Measurements from ENCODE around the gene UBL7.
"Not testable (repeated sequence)": the region's sequence is repeated elsewhere in the genome, so short reads cannot be mapped to it uniquely, and the experiment has no call there.

The UBL7 gene

DNA sequence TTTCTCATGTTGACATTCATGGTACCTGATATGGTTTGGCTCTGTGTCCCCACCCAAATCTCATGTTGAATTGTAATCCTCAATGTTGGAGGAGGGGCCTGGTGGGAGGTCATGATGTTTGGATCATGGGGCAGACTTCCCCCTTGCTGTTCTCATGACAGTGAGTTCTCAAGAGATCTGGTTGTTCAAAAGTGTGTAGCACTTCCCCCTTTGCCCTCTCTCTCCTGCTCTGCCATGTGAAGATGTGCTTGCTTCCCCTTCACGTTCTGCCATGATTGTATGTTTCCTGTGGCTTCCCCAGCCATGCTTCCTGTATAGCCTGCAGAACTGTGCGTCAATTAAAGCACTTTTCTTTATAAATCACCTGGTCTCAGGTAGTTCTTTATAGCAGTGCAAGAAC lies 3.3 kb upstream of the UBL7 start:
- DNase-seq (ENCODE audit: low read depth in 4 of 4, low spot score in 1 of 4): no peak

DNA sequence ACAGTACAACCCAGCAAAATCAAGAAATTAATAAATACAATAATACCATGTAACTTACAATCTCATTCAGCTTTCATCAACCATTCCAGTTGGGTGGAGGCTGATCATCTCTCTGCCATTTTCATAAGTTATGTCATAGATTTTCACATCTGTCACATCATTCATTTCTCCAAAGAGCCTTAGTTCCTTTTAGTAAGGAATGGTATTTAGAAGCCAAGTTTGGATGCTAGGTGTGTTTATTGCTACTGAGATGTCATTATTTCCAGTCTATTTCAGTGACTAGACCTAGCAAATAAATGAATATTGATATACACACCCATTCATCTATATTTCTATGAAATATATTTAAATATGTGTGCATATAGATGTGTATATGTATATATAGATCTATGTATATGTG lies 2.7 kb upstream of the UBL7 start:
- DNase-seq (ENCODE audit: low read depth in 4 of 4, low spot score in 1 of 4): no peak

DNA sequence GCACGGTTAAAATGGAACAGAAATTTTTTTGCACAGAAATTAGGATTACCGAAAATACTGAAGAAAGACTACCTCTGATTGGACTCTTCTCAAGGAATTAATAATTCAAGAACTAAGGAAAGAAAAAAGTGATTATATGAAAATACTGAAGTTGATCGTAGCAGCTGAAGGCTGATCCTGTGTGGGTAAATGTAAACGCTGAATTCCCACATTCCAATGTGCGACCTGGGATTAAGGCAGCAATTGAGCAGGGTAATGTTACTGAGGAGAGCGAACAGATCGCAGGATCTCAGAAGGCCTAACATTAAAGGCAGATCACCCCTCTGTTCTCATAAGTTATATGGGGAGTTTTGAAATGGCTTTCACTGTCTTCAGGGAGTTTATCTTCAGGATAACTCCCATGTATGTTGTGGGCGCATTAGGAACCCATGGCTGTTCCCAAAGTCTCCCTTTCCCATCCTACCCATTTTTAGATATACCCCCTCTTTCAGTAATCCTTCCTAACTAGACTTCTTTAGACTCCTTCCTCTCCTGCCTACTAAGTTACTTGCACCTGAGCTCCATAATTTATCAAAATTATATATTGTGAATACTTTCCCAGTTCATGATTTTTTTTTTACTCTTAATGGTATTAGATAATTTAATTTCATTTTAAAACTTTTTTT lies 1.0 kb upstream of the UBL7 start:
- no peak for DNase-seq (ENCODE audit: low read depth in 4 of 4, low spot score in 1 of 4)

DNA sequence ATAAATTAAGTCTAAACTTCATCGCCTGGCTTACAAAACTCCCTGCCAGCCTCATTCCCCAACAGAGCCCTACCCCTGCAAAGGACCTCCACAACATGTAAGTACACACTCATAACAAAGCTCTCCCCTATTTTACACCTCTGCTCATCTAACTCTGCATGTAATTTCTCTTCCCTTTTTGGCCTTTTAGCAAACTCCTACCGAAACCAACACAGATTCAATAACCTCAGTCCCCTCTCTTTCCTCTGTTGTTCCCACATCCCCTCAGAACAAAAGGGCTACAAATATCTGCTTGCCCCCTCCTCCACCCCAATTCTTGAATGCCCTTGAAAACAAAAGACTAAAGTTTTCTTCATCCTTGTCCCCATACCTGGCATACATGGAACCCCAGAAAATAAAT lies 662 bp downstream of the UBL7 start:
- DNase-seq (ENCODE audit: low read depth in 4 of 4, low spot score in 1 of 4): no peak

DNA sequence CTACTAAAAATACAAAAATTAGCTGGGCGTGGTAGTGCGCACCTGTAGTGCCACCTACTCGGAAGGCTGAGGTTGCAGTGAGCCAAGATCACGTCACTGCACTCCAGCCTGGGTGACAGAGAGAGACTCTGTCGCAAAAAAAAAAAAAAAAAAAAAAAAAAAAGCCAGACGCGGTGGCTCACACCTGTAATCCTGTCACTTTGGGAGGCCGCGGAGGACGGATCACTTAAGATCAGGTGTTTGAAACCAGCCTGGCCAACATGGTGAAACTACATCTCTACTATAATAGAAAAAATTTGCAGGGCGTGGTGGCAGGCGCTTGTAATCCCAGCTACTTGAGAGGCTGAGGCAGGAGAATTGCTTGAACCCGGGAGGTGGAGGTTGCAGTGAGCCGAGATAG lies 1.2 kb downstream of the UBL7 start:
- DNase-seq (ENCODE audit: low read depth in 4 of 4, low spot score in 1 of 4): not testable (repeated sequence)

DNA sequence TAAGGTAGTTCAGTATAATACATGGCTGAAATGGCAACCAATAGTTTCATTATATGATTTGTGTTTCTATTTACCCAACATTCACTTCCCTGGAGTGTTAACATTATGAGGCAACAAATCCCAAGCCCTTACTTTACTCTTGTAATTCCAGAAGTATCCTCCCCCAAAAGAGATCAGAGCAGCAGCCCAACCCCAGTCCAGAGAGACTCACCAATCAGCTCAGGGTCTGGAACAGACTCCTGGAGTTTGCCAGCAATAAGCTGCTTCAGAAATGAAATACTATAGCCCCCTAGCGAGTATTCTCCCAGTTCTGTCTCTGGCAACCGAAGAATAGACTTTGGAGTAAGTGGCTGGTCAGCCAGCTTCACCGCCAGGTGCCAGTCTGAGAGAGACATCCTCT lies 2.5 kb downstream of the UBL7 start:
- DNase-seq (ENCODE audit: low read depth in 4 of 4, low spot score in 1 of 4): no peak

DNA sequence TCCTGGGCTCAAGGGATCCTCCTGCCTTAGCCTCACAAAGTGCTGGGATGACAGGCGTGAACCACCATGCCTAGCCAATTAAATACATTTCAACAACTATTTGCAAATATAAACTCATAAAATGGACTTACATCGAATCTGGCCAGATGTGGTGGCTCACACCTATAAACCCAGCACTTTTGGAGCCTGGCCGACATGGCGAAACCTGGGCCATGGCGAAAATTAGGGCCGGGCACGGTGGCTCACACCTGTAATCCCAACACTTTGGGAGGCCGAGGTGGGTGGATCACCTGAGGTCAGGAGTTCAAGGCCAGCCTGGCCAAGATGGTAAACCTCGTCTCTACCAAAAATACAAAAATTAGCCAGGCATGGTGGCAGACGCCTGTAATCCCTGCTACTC lies 3.9 kb downstream of the UBL7 start:
- not testable (repeated sequence) for DNase-seq (ENCODE audit: low read depth in 4 of 4, low spot score in 1 of 4)

DNA sequence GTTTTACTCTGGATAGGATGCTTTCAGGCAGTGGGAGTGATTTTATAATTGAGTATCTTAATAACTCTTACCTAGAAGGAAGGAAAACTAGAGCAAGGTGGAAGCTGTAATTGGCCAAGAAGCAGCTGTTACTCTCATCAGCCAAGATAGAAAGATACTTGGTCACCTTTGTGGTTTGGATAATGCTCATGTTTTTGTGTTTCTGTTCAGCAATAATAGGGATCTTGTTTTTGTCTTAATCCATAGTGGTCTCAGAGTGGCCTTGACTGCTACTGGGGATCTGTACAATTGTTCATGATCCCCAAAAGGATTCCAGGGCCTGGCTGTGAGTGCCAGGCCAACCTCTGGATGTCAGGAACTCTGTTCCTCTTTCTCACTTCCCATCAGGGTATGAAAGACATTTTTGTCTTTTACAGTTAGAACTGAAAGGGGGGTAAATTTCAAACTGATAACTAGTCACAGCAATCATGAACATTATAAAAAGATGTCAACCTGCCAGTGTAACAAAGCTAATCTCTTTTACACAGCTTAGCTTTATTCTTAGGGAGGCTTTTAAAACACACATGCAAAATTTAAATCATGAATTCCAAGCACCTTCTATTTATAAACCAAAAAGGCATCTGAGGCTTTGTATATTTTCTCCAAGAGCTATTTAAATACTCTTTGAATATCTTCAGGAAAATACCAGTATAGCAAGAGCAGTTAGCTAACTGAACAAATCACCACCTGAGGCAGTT lies 6.0 kb downstream of the UBL7 start:
- no peak for DNase-seq (ENCODE audit: low read depth in 4 of 4, low spot score in 1 of 4)

DNA sequence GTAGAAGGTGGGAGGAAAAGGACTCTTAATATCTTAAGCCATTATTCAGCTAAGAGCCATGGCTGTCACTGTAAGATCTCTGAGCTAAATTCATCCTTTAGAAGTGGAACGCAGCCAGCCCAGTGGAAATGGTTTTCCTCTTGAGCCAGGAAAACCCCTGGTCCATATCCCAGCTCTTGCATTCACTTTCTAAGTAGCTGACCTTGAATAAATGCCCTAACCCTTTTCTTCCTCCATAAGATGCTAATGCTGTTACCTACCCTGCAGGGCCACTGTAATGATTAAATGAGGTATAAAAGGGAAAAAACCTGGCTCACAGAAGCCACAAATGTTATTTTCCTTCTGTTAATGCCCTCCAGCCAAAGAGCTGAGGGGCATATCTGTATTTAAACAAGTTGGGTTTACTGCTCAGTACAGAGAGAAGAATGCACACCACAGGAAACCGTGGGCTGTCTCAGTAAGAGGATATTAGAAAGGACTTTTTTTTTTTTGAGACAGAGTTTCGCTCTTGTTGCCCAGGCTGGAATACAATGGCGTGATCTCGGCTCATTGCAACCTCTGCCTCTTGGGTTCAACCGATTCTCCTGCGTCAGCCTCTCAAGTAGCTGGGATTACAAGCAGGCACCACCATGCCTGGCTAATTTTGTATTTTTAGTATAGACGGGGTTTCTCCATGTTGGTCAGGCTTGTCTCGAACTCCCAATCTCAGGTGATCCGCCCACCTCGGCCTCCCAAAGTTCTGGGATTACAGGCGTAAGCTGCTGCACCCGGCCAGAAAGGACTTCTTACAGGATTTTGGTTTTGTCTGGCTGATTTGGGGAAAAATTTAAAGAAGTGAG lies 6.8 kb downstream of the UBL7 start:
- no peak for DNase-seq (ENCODE audit: low read depth in 4 of 4, low spot score in 1 of 4)

DNA sequence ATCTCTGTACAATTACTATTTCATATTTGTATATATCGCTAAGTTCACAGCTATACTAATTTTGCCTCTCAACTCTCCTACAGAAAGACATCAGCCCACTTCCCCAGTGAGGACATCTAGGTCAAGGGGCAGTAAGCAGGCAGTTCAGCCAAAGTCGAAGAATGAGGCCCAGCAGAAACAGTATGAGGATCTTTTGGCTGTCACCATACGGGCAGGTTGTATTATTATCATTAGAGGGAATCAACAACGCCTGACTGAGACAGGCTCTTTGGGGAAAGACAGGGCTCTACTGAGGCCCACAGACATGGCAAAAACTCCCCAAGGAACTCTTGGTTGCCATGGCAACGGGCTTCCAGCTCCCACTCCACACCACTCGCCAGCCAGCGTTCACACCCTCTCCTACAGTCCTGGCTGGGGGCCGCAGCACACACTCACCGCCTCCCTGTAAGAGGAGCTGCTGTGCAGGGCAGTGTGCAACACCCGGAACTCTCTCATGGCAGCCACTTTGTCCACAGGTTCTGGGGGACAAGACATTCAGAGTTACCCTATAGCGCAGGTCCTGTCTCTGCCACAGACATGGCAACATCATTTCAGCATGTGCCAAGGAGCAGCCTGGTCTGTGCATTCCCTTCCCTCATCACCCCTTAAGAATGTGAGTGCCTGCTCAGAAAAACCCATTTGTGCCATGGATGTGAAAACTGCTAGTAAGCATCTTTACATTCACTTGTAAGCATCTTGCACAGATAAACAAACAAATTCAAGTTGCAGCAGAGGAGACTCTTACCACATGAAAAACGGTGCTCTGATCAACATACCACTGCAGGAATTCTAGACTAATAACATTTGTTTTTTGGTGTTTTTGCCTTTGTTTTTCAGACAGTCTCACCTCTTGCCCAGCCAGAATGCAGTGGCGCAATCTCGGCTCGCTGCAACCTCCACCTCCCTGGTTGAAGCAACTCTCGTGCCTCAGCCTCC lies 8.8 kb downstream of the UBL7 start:
- DNase-seq (ENCODE audit: low read depth in 4 of 4, low spot score in 1 of 4): no peak

DNA sequence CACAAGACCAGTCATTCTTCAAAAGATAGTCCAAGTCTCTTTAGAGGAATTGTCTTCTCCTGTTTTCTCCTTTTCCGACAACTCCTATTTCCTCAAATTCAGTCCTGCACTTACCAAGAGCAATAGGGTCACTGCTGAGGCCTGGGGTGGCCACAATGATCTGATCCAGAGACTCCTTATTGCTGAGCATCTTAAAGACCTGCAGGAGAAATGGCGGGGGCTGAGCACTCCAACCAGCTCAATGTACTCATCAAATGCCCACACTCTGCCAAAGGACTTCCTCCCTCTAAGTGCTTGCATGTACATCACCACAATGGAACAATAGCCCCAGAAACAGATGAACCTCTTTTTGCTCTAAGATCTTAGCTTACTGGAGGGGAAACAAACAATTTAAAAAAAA lies 9.6 kb downstream of the UBL7 start:
- DNase-seq (ENCODE audit: low read depth in 4 of 4, low spot score in 1 of 4): no peak

DNA sequence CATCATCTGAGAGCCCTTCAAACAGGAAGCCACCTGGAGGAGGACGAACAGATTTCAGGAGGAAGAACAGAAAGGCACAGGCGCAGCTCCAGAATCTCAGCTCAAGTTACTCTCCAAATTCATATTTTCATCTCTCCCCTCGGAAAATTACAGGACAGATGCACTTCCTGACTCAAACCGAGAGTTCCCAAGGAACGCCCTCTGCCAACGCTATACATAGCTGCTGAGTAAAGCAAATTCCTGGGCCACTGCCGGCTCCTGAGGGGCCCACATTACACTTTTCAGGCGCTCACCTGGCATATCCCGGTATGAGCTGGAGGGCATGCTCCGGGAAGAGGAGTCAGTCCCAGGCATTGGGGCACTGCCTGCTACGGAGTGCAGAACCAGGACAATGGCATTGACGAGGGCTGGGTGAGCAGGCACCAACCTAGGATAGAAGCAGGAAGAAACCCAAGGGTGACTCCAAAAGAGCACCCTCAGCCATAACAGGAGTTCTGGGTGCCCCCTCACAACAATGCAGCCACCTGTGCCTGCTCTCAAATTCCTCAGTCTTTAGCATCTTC lies 11.2 kb downstream of the UBL7 start:
- no peak for DNase-seq (ENCODE audit: low read depth in 4 of 4, low spot score in 1 of 4)

DNA sequence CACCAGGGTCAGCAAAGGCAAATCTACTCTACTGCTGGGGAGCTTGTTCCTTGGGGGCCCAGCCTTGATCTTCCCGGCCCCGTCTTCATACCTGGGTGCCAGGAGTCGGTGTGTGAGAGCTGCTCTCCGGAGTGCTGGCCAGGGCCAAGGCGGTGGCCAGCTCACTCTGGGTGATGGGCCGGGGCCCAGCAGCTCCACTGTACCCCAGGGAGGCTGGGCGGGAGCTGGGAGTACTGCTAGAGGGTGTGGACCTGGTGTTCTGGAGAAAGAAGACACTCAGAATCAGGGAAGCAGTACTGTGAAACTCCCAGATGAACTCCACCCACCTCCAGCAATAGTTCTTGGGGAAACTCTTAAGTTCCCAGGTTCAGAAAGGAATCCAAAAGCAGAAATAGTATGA lies 11.9 kb downstream of the UBL7 start:
- no peak for DNase-seq (ENCODE audit: low read depth in 4 of 4, low spot score in 1 of 4)

DNA sequence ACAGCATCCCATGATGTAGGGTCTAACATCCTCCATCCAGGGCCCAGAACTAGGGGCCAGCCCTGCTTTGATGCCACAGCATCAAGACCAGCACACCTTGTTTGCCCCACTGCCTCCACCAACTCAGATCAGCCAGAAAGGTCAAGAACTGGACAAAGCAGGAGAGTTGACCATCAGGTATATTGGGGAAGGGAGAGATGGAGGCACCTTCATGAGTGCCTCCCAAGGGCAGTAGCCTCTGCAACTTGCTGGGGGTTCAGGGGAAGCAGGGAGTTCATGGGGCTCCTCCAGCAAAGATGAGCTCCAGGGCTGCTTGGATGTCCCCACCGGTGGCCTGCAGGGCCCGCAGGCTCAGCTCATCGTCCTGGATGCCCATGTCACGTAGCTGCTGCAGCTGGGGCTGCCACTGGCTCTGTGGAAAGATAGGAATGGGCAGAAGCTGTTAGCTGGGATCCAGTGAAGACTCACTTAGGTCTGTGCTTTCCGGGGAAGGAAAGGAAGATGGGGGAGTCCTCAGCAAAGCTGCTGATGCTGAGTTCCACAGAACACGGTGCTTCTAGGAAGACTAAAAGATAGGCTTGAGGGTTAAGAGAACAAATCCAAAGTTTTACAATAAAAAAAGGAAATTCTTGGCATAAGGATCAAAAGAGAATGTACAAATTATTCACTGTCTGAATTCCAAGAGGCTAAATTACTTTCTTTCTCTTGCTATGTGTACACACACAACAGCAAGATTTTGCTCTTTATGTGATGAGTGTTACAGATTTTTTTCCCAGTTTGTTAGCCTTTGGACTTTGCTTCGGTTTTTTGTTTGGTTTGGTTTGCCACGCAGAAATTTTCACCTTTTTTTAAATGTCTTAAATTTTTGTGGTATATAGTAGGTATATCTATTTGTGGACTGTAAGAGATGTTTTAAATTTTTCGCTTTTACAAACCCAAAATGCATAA lies 14.9 kb downstream of the UBL7 start:
- no peak for DNase-seq (ENCODE audit: low read depth in 4 of 4, low spot score in 1 of 4)

DNA sequence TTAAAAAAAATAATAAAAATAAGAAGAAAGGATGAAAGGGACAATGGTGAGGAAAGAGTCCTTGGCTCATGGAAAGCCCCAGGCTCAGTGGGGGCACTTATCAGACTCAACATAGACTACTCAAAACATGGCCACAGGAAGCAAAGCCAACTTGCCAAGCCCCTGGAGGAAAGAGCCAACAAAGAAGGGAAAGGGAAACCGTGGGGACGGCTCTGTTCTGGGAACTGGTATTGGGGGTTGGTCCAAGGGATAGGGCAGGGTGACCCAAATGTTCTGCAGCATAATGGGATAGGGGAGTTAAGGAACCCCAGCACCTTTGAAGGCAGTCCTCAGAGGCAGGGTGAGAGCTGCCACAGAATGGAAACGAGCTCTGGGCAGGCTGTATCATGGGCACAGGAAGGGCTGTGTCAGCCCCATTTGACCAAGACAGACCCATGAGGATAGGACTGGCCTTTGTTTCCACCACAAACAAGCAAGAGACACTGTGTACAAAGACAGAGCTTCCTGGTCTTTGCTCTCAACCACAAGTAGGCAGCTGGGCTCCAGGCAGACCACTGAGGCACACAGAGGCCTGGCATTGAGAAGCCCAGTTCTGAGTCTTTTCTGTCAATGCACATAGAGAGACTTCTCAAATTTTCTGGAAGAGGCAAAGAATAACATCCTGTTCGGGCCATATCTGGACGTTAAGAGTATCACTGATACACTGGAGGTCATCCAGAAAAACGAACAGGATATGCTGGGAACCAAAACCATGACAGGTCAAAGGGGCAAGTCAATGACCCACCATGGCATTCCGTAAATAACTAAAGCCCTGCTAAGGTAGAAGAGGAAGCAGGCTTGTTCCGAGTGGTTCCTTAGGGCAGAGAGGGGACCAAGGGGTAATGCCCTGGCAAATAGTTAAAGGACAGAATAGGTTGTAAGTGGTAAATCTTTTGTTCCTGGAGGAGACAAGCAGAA lies 16.6 kb downstream of the UBL7 start:
- DNase-seq (ENCODE audit: low read depth in 4 of 4, low spot score in 1 of 4): no peak

DNA sequence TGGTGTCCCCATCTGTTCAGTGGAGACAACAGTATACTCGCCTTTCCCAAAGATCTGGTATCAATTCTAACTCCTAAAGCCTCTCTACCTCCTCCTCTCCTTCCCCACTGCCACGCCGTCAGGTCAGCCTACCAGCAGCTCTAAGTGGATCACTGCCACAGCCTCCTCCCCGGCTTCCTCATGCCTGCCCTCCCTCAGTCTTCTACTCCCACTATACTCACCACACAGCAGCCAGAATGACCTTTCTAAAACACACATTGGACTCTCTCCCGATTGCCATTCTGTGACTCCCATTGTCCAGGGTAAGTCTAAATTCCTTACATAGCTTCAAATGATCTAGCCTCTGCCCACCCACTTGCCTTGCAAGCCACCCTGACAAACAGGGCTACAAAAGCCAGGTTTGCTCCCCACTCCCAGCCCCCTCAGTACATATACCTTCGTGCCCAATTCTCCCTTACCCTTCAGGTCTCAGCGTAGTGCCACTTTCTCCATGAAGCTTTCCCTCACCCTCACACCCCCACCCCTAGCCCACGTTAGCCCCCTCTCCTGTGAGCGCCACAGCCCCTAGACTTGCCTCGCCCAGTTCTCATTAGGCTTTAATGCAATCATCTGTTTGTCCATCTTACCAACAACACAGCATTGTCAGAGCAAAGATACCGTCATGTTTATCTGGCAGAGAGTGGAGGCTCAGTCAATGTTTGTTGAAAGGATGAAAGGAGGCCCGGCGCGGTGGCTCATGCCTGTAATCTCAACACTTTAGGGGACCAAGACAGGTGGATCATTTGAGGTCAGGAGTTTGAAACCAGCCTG lies 17.7 kb downstream of the UBL7 start:
- no peak for DNase-seq (ENCODE audit: low read depth in 4 of 4, low spot score in 1 of 4)

DNA sequence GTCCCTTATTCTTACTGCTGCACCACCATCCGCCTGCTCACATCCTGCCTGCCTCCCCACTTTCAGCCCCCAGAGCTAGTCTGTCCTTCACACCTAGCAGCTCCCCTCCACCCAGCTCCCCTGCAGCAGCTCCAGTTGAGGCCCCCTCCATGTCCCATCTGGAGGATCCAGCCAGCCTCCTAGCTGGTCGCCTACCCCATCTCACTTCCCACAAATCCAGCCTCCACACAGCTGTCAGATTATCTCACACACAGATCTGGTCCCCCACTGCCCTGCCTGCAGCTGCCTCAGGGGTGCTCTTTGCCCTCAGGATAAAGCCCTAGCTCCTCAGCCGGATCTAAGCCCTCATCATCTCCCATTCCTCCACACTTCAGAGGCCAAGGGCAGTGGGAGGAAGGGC lies 18.4 kb downstream of the UBL7 start:
- DNase-seq (ENCODE audit: low read depth in 4 of 4, low spot score in 1 of 4): no peak

DNA sequence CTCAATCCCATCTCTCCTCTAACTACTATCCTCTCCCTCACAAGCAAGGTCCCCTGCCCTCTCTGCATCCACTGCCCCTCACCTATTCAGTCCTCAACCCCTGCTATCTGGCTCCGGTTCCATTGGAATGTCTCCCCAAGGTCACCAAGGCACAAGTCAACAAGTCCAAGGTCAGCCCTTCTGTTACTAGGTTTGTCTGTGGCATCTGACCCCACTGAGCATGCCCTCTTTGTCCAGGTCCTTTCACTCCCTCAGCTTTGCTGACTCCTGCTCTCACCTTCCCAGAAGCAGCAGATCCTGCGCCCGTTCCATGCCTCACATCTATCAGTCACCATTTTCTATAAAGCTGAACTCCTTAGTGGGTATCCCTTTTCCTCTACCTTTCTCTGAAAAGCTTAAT lies 18.9 kb downstream of the UBL7 start:
- DNase-seq (ENCODE audit: low read depth in 4 of 4, low spot score in 1 of 4): no peak
